HG03097 (cell line): Measurements from ENCODE around the gene C3orf52.
"Not testable (repeated sequence)": the region's sequence is repeated elsewhere in the genome, so short reads cannot be mapped to it uniquely, and the experiment has no call there.

Experiments
- ATAC-seq: cut with Tn5 transposase; IDR thresholded peaks from one replicate; pipeline ENCODE4 v1.9.1; 2021; ENCODE audit not compliant: unreplicated experiment, low FRiP score

C3orf52 gene, protein sequence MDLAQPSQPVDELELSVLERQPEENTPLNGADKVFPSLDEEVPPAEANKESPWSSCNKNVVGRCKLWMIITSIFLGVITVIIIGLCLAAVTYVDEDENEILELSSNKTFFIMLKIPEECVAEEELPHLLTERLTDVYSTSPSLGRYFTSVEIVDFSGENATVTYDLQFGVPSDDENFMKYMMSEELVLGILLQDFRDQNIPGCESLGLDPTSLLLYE

GRCh38 chr3:112086076-112086854, at the start of gene C3orf52:
C3orf52 (plus strand) TSS chr3:112086389; CDS start chr3:112086408, 19 bp downstream.
- no peak for ATAC-seq

GRCh38 chr3:112037194-112037593, 49.0 kb upstream of the C3orf52 start:
- ATAC-seq = not testable (repeated sequence)

DNA sequence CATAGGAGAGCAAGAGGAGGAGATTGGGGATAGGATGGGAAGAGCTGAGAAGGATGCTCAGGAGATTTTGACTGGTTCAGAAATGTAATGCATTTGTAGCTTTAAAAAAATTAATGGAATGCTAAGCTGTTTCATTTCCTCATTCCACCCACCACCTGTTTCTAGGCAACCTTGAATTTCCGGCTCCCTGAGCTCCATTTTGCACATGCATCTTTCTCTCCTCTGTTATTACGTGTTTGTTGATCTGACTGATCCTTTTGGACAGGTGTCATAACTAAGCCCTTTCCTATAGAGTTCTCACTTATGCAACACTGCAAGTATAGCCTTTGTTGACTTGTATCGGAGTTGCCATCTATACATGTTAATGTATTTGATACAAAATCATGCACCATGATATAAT, 47.3 kb upstream of the C3orf52 start:
- no peak for ATAC-seq

DNA sequence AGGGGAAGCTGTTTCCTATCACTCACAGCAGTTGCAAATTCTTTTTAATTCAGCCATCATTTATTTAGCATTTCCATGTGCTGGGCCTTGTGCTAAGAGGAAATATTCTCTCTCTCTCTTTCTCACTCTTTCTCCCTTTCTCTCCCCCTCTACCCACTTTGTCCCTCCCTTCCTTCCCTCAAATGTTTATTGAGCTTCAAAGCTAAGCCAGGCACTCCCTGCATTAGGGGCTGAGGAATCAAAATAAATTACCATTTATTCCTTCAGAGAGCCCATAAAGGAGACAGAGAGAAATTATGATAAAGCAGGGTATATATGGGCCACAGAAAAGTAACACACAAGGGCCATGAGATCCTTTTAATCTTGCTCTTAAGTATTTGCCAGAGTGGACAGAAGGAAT, 44.9 kb upstream of the C3orf52 start:
- no peak for ATAC-seq

DNA sequence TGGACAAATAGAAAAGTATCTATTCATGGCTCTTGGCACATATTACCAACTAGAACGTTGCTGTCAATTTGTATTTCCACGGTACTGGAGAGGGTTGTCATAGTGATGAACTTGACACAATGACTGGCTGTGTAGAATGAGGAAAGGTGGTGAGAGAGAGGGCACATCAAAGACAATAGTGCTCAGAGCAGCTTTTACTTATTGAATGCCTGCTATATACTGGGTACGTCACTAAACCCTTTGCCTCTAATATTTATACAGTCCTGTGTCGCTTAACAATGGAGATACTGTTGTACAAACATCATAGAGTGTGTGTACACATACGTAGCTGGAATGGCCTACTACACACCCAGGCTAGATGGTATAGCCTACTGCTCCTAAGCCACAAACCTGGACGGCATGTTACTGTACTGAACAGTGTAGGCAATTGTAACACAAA, 43.3 kb upstream of the C3orf52 start:
- ATAC-seq = no peak

GRCh38 chr3:112043621-112044201, 42.5 kb upstream of the C3orf52 start:
- ATAC-seq = peak; percentile 85

DNA sequence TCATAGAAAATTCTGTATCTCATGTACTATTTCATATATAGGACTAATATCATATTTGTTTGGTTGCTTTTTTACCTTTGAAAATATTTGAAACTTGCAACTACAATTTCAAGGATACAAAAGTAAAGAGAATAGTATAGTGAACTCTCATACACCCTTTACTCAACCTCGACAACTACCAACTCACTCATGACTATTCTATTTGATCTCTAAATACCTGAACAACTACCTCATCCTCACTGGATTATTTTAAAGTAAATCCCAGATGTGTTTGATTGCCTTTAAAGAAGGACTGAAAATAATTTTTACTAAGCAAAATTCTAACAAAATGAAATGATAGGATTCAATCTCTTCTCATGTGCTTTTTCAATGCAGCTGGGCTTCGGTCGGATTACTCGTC, 39.6 kb upstream of the C3orf52 start:
- ATAC-seq = no peak

GRCh38 chr3:112047264-112047663, 38.9 kb upstream of the C3orf52 start:
- no peak for ATAC-seq

DNA sequence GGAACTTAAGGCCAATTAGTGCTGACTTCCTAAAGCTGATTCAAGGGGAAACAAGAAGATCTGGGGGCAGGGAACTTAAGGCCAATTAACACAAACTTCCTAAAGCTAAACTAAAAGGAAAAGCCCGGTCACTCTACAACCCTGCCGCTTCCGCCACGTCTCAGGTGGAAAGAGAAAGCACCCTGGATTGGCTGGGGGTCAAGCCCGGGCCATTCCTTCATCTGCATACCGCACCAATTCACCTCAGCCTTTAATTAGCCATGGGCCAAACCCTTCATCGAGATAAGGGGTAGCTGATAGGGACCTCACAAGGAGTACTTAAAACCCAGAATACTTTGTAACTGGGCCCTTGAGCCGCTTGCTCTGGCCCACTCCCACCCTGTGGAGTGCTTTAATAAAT, 37.3 kb upstream of the C3orf52 start:
- no peak for ATAC-seq

- ATAC-seq = no peak
Observed at GRCh38 chr3:112053229-112053628, 33.0 kb upstream of the C3orf52 start.

DNA sequence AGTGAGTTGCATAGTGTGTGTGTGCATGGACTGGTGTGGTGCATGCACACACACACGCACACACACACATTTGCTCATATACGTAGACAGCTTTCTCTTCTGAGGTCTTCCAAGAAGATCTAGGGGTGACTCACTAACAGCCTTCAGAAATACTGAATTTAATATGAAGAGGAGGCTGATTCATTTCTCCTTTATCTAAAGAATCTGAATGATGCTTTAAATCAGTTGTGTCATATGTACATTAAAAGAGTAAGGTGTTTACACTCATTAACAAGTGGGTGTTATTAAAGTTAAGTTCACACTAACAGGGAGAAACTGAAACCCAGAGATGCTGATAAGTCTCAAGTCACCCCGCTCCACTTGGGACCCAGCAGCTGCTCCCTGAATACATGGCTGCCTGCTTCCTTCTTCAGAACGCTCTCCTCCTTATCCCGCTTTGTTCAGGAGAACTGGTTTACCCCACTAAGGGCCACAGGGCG, 29.7 kb upstream of the C3orf52 start:
- no peak for ATAC-seq

DNA sequence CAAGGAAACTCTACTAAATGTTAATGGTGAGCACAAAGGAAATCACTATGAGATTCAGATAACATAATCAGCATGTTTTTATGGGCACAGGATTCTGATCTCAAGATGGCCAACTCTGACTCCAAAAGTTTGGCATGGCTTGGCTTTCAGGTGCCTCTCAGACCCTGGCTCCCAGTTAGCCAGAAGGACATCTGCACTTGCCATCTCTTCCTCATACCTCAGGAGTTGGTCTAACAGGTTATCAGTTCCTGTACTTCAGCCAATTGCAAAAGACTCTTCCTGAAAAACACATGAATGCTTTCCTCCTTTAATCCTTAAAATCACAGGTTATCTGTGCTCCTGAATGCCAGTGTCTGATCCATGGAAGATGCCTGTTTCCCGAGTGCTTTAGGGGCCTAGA, 26.7 kb upstream of the C3orf52 start:
- no peak for ATAC-seq

GRCh38 chr3:112061152-112061551, 25.0 kb upstream of the C3orf52 start:
- no peak for ATAC-seq

- not testable (repeated sequence) for ATAC-seq
Observed at GRCh38 chr3:112072387-112073060, 13.7 kb upstream of the C3orf52 start.

GRCh38 chr3:112074006-112074405, 12.2 kb upstream of the C3orf52 start:
- ATAC-seq = no peak

GRCh38 chr3:112074616-112075497, 11.3 kb upstream of the C3orf52 start:
- ATAC-seq = no peak

DNA sequence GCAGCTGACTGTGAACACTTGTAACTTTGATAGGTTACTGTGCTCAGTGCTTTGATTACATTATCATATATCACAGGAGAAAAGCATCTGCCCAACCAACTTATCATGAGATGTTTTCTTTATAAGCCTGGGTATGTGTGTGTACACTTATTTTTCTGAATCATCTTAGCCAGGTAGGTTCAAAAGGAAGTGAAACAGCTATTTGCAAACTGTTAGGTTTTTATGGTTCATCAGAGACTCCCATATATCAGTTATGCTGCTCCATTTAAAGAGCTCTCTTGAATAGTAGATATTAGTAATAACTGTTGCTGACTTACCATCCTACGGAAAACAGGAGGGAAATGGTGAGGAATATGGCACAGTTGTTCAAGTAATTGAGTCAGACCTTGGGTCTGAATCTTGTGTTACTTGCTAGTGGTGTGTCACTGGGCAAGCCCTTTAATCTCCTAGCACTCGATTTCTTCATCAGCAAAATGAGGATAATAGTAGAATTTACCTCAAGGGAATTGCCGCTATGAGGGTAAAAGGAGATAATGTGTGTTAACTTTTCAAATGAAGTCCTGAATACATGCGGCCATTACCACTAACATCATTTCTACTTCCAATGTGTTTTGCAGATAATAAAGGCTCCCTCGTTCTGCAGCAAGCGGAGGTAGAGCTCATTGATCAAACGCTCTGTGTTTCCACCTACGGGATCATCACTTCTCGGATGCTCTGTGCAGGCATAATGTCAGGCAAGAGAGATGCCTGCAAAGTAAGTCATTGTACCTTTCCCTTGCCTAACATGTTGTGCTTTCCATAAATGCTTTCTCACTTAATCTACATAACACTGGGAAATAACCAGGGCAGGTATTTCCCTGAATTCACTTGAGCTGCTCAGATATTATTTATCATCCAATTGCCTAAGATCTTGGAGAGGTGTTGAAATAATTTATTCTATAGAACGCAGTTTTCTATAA, 7.8 kb upstream of the C3orf52 start:
- ATAC-seq = no peak

DNA sequence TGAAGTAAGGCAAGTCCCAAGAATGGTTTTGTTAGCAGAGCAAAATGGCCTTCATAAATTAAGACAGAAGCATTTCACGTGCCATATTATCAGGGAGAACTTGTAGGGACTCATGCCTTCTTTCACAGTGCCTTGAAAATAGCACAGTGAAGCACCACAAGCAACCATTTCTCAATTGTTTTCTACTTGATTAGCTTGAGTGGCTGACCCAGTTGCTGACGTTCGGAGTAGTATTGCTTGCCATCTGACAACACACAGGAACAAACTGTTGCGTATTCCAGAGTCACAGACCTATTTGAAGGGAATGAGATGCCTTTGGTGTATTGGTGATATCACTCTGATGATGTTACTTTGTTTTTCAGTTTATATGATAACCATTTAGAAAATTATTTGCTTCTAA, 3.0 kb upstream of the C3orf52 start:
- ATAC-seq = no peak
